H9 (cell line): Measurements from ENCODE around the gene CAMTA1. TPM values are rescaled to one million over a fixed set of nuclear protein-coding genes. Genes with fewer than 3 reads are reported as not detected.
"Not testable (repeated sequence)": the region's sequence is repeated elsewhere in the genome, so short reads cannot be mapped to it uniquely, and the experiment has no call there.

Source experiments
- DNase-seq: peaks from one replicate; pipeline ENCODE4 v3.0.0-alpha.2; 2017
- H2AFZ ChIP-seq: one replicate; pipeline ENCODE4 v1.6.1; 2013; ENCODE audit warnings: mild to moderate bottlenecking, low read length, control low read depth, moderate library complexity
- H2AK5ac ChIP-seq: 2 replicates; pipeline ENCODE4 v1.6.1; 2013; ENCODE audit warnings: low read length, control low read depth, mixed read lengths; ENCODE audit not compliant: insufficient read length
- H2BK120ac ChIP-seq: one replicate; pipeline ENCODE4 v1.6.1; 2013; ENCODE audit warnings: low read depth, mild to moderate bottlenecking, low read length, control low read depth, inconsistent platforms; ENCODE audit not compliant: poor library complexity, severe bottlenecking
- H2BK12ac ChIP-seq: 2 replicates; pipeline ENCODE4 v1.6.1; 2013; ENCODE audit warnings: low read length, control low read depth, mixed read lengths, low read depth; ENCODE audit not compliant: insufficient read length
- H2BK15ac ChIP-seq: 2 replicates; pipeline ENCODE4 v1.6.1; 2013; ENCODE audit warnings: low read depth, low read length, control low read depth
- H2BK20ac ChIP-seq: one replicate; pipeline ENCODE4 v1.6.1; 2013; ENCODE audit warnings: low read depth, mild to moderate bottlenecking, low read length, control low read depth, inconsistent platforms; ENCODE audit not compliant: poor library complexity, severe bottlenecking
- H2BK5ac ChIP-seq: 2 replicates; pipeline ENCODE4 v1.6.1; 2013; ENCODE audit warnings: low read length, control low read depth, mixed read lengths; ENCODE audit not compliant: insufficient read length
- H3K14ac ChIP-seq: 2 replicates; pipeline ENCODE4 v1.6.1; 2013; ENCODE audit warnings: low read length, control low read depth; ENCODE audit not compliant: insufficient read depth
- H3K18ac ChIP-seq: 2 replicates; pipeline ENCODE4 v1.6.1; 2013; ENCODE audit warnings: low read depth, mild to moderate bottlenecking, mixed read lengths, low read length, control low read depth; ENCODE audit not compliant: insufficient read length
- H3K23ac ChIP-seq: 2 replicates; pipeline ENCODE4 v1.6.1; 2013; ENCODE audit warnings: low read length, control low read depth, mixed read lengths, low read depth; ENCODE audit not compliant: insufficient read length
- H3K23me2 ChIP-seq: 2 replicates; pipeline ENCODE4 v1.6.1; 2013; ENCODE audit warnings: low read depth, mild to moderate bottlenecking, mixed read lengths, low read length, control low read depth; ENCODE audit not compliant: insufficient read length, poor library complexity, severe bottlenecking
- H3K27ac ChIP-seq: 2 replicates; pipeline ENCODE4 v1.5.1; 2013; ENCODE audit warnings: low read length, control low read depth, mixed read lengths, low read depth; ENCODE audit not compliant: insufficient read length
- H3K27me3 ChIP-seq: 2 replicates; pipeline ENCODE4 v1.6.1; 2013; ENCODE audit warnings: low read length, control low read depth, inconsistent platforms; ENCODE audit not compliant: insufficient read depth
- H3K4ac ChIP-seq: 2 replicates; pipeline ENCODE4 v1.6.1; 2013; ENCODE audit warnings: low read depth, mild to moderate bottlenecking, control low read depth, inconsistent platforms, low read length, moderate library complexity
- H3K4me1 ChIP-seq: 2 replicates; pipeline ENCODE4 v1.6.1; 2013; ENCODE audit warnings: low read length, control low read depth, inconsistent platforms; ENCODE audit not compliant: insufficient read depth
- H3K4me2 ChIP-seq: 2 replicates; pipeline ENCODE4 v1.6.1; 2013; ENCODE audit warnings: low read length, control low read depth, mixed read lengths; ENCODE audit not compliant: insufficient read length, insufficient read depth
- H3K56ac ChIP-seq: 2 replicates; pipeline ENCODE4 v1.6.1; 2013; ENCODE audit warnings: low read depth, mild to moderate bottlenecking, mixed read lengths, low read length, control low read depth; ENCODE audit not compliant: insufficient read length
- H3K79me1 ChIP-seq: 2 replicates; pipeline ENCODE4 v1.6.1; 2013; ENCODE audit warnings: low read depth, mild to moderate bottlenecking, moderate library complexity, low read length, control low read depth, inconsistent platforms; ENCODE audit not compliant: insufficient read depth, poor library complexity, severe bottlenecking
- H3K79me2 ChIP-seq: 2 replicates; pipeline ENCODE4 v1.6.1; 2013; ENCODE audit warnings: low read length, control low read depth, inconsistent platforms; ENCODE audit not compliant: insufficient read depth
- H3K9ac ChIP-seq: 2 replicates; pipeline ENCODE4 v1.6.1; 2013; ENCODE audit warnings: low read length, control low read depth, mixed read lengths; ENCODE audit not compliant: insufficient read length; ENCODE audit errors: extremely low read depth
- H3K9me3 ChIP-seq: one replicate; pipeline ENCODE4 v1.6.1; 2013; ENCODE audit warnings: low read depth, low read length, inconsistent platforms; ENCODE audit not compliant: control insufficient read depth
- H3T11ph ChIP-seq: one replicate; pipeline ENCODE4 v1.6.1; 2013; ENCODE audit warnings: mild to moderate bottlenecking, low read length, control low read depth, inconsistent platforms
- H4K20me1 ChIP-seq: one replicate; pipeline ENCODE4 v1.6.1; 2013; ENCODE audit not compliant: control insufficient read depth, insufficient read length, insufficient read depth
- H4K5ac ChIP-seq: 2 replicates; pipeline ENCODE4 v1.6.1; 2013; ENCODE audit warnings: low read depth, mild to moderate bottlenecking, mixed read lengths, low read length, control low read depth; ENCODE audit not compliant: insufficient read length
- H4K8ac ChIP-seq: replicated peaks from 2 replicates; pipeline ENCODE4 v1.6.1; 2013; ENCODE audit warnings: low read length, control low read depth, mixed read lengths, low read depth; ENCODE audit not compliant: insufficient read length
- H4K91ac ChIP-seq: 2 replicates; pipeline ENCODE4 v1.6.1; 2013; ENCODE audit warnings: low read depth, mild to moderate bottlenecking, moderate library complexity, mixed read lengths, low read length, control low read depth; ENCODE audit not compliant: insufficient read length
- H3K27ac Mint-ChIP-seq, 3 experiments: 2 replicates in 2 of 3; 3 replicates in 1 of 3; pipeline ENCODE4 v1.8.0; 2020 to 2021; ENCODE audit warnings: mixed read lengths in 3 of 3, mild to moderate bottlenecking in 1 of 3, moderate library complexity in 1 of 3
- H3K27me3 Mint-ChIP-seq: 2 replicates; pipeline ENCODE4 v1.8.0; 2021; ENCODE audit warnings: low read depth, mild to moderate bottlenecking, moderate library complexity, mixed read lengths
- H3K36me3 Mint-ChIP-seq, 3 experiments: 2 replicates in 2 of 3; 3 replicates in 1 of 3; pipeline ENCODE4 v1.8.0; 2020 to 2021; ENCODE audit warnings: low read depth in 3 of 3, mixed read lengths in 3 of 3; ENCODE audit not compliant: insufficient read depth in 1 of 3
- H3K4me1 Mint-ChIP-seq, 2 experiments: 2 replicates each; pipeline ENCODE4 v1.8.0; 2020; ENCODE audit warnings: mixed read lengths in 2 of 2
- H3K4me3 Mint-ChIP-seq, 2 experiments: 2 replicates in 1 of 2; 3 replicates in 1 of 2; pipeline ENCODE4 v1.8.0; 2020 to 2021; ENCODE audit warnings: mild to moderate bottlenecking in 2 of 2, mixed read lengths in 2 of 2, moderate library complexity in 1 of 2
- H3K9me3 Mint-ChIP-seq, 2 experiments: 2 replicates in 1 of 2; 3 replicates in 1 of 2; pipeline ENCODE4 v1.8.0; 2020; ENCODE audit warnings: mild to moderate bottlenecking in 2 of 2, mixed read lengths in 2 of 2, moderate library complexity in 1 of 2
- CTCF ChIP-seq: fragments of 200-600 bp; sonication (generic); conservative IDR thresholded peaks from 3 replicates; pipeline ENCODE4 v1.8.0; 2021; ENCODE audit warnings: antibody characterized with exemption, mild to moderate bottlenecking
- WGBS: extraction: QIAGEN DNeasy Blood & Tissue Kit; methylation state at CpG from one replicate; pipeline ENCODE4 v1.1.7; 2013; ENCODE audit warnings: missing lambda C conversion rate, low lambda C conversion rate, mixed read lengths; ENCODE audit not compliant: insufficient read length; ENCODE audit errors: extremely low coverage; 5-methylcytosine and 5-hydroxymethylcytosine counted together
- total RNA-seq: library from RNA; stranded (reverse); gene quantifications from 2 replicates; pipeline ENCODE4 v1.2.1, GENCODE V29; 2021

CAMTA1 gene
- total RNA-seq, 1 experiment from 2014 or later, result 115 TPM

DNA sequence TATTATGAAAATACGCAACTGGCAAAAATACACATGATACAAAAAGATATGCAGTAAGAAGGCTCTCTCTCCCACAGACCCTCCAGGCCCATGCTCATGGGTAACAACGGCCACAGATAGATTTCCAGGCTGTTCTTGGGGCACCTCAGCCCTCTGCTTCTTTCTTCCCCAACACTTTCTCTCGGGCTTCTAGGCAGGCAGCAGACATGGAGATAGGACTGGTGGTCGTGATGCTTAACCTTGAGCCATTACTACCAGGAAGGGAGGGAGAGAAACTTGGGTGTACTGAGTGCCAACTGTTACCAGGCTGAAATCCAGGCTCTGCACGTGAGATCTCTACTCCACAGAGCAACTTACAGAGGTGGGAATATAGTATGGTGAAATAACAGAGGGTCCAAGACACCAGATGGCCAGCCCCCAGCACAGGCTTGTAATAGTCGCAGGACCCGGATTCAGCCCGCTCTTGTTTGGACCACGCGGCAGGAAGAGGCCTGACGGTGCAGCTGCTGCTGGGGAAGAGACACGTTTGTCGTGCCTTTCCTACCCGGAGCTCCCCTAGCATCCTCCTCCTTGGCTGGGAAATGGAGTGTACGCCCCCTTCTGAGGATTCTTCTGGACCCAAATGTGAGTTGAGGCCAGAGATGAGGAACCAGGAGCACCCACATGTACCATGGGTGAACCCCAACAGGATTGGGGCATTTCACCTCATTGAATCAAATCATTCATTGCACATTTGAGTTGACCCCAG, 544.8 kb downstream of the CAMTA1 start:
- Histone ChIP-seq H2AFZ (no peak overlapping the region), H3K79me1 (no peaks in the 10 kb centered on the region), H3K79me2 (no peaks in the 10 kb centered on the region), H3K4me2 (no peak overlapping the region), H4K91ac (no peak overlapping the region), H2BK120ac (no peak overlapping the region), H4K20me1 (no peaks in the 10 kb centered on the region), H3K23ac (no peak overlapping the region), H2AK5ac (no peak overlapping the region), H3K56ac (no peak overlapping the region), H4K5ac (no peak overlapping the region), H2BK5ac (no peak overlapping the region), H3K23me2 (no peaks in the 10 kb centered on the region), H3K4me1 (no peaks in the 10 kb centered on the region), H3K9me3 (no peaks in the 10 kb centered on the region), H3K4ac (no peak overlapping the region), H3K18ac (no peak overlapping the region), H3K9ac (no peak overlapping the region), H3K27me3 (no peaks in the 10 kb centered on the region), H3K14ac (no peak overlapping the region; the same call in 1 of the 2 replicates), H2BK20ac (no peak overlapping the region), H4K8ac (no peak overlapping the region), H2BK15ac (no peak overlapping the region), H3K27ac (no peak overlapping the region), H2BK12ac (no peak overlapping the region), H3T11ph (no peak overlapping the region)
- Mint-ChIP-seq H3K27ac (no peak overlapping the region), H3K4me3 (no peak overlapping the region), H3K27me3 (peaks cover 3% of the 10 kb centered on the region; the same call in 1 of the 2 replicates), H3K4me1 (peaks cover 9 to 18% of the 10 kb centered on the region in 2 experiments), H3K9me3 (peaks cover 17 to 24% of the 10 kb centered on the region in 2 experiments), H3K36me3 (peaks cover 7 to 21% (median 9%) of the 10 kb centered on the region in 3 experiments; a peak in 6 of 7 replicates)
- peak; percentile 15 for DNase-seq
- WGBS, result no CpG with 5 or more reads among the region's 15 CpGs
- TF ChIP-seq CTCF, result no peak

GRCh38 chr1:7330726-7331125, 545.5 kb downstream of the CAMTA1 start:
- not testable (repeated sequence) for H2BK120ac ChIP-seq, H2BK15ac ChIP-seq, H3K27me3 Mint-ChIP-seq, H2AK5ac ChIP-seq, H4K5ac ChIP-seq, H2BK5ac ChIP-seq, H3K23ac ChIP-seq, H3K9ac ChIP-seq, H2BK12ac ChIP-seq, H3K27me3 ChIP-seq, H3K4ac ChIP-seq, H4K20me1 ChIP-seq, H3K18ac ChIP-seq, H3T11ph ChIP-seq, H3K27ac Mint-ChIP-seq, H4K91ac ChIP-seq, H3K79me1 ChIP-seq, H3K27ac ChIP-seq, H2AFZ ChIP-seq, H2BK20ac ChIP-seq, H3K4me1 ChIP-seq, H3K9me3 ChIP-seq, H3K4me3 Mint-ChIP-seq, H4K8ac ChIP-seq, H3K14ac ChIP-seq, H3K79me2 ChIP-seq, H3K23me2 ChIP-seq, H3K4me2 ChIP-seq, H3K56ac ChIP-seq
- H3K9me3 Mint-ChIP-seq, result peaks cover 17 to 20% of the 10 kb centered on the region in 2 experiments
- WGBS, result no CpG with 5 or more reads among the region's 7 CpGs
- peak; percentile 2 for DNase-seq
- H3K4me1 Mint-ChIP-seq, result peaks cover 9 to 18% of the 10 kb centered on the region in 2 experiments
- H3K36me3 Mint-ChIP-seq, result peaks cover 7 to 21% (median 9%) of the 10 kb centered on the region in 3 experiments; a peak in 6 of 7 replicates
